ENCODE results near the gene UBE2G2.

DNA sequence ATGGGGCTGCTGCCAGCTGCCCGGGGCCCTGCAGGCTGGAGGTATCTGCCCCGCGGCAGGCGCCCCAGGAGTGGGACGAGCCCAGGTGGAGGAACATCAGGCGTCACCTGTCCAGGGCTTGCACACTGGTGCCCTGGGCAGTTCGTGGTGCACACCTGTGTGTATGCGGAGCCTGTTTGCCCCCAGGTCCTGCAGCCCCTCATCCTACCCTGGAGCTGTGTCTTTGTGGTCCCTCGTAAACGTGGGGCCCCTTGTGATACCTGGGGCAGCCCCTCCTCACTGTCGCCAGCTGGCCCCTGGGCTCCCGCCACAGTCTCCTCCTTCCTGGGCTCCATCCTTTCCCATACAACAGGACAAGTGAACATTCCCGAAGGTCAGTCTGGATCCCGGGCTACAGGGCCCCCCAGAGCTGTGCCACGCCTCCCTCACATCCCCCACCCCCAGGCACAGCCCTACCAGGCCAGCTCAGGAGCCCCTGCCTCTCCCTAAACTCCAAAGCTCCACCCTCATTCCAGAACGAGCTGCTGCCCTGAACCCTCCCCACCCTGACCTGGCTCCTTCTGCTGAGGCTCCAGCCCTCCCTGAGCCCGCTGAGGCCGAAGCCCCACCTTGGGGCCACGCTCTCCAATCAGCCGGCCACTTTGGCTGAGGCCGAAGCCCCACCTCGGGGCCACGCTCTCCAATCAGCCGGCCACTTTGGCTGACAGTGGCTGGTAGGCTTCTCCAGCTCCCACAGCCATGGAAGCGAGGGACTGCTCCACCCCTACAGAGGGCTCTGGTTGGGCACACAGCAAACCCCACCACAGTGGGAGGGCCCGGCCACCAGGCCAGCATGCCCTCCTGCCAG lies 42.6 kb downstream of the UBE2G2 start:
- TF ChIP-seq, protein P1, sequence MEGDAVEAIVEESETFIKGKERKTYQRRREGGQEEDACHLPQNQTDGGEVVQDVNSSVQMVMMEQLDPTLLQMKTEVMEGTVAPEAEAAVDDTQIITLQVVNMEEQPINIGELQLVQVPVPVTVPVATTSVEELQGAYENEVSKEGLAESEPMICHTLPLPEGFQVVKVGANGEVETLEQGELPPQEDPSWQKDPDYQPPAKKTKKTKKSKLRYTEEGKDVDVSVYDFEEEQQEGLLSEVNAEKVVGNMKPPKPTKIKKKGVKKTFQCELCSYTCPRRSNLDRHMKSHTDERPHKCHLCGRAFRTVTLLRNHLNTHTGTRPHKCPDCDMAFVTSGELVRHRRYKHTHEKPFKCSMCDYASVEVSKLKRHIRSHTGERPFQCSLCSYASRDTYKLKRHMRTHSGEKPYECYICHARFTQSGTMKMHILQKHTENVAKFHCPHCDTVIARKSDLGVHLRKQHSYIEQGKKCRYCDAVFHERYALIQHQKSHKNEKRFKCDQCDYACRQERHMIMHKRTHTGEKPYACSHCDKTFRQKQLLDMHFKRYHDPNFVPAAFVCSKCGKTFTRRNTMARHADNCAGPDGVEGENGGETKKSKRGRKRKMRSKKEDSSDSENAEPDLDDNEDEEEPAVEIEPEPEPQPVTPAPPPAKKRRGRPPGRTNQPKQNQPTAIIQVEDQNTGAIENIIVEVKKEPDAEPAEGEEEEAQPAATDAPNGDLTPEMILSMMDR (IDR thresholded peaks at IDR 0.05 in 8 of 11, conservative IDR thresholded peaks at IDR 0.05 in 3 of 11) = no peak
- TF ChIP-seq POLR2A (IDR thresholded peaks at IDR 0.05) = no peak
- TF ChIP-seq POLR2AphosphoS5 (IDR thresholded peaks at IDR 0.05) = no peak

Measured in spleen (tissue), 7 donors.